IMR-90 (cell line): Measurements from ENCODE around the gene GRIK1. TPM values are rescaled to one million over a fixed set of nuclear protein-coding genes. Genes with fewer than 3 reads are reported as not detected.

Source experiments
- ATAC-seq: fragments of 200-7000 bp; cut with Tn5 transposase; 2 replicates; pipeline ENCODE4 v1.9.1; 2020; ENCODE audit warnings: low read depth, mild to moderate bottlenecking, moderate library complexity
- BruUV-seq: library from RNA; stranded (reverse); fragments of 400-500 nt; replicated peaks from 2 replicates; lab custom pipeline; 2021; lab: Mats Ljungman, UMichigan
- CTCF ChIA-PET: fragments of 300-600 bp; formaldehyde crosslinking; extraction: SDS; loops from one replicate; lab custom pipeline; 2021; ENCODE audit warnings: antibody characterized with exemption; lab: Yijun Ruan, JAX
- POLR2A ChIA-PET: fragments of 300-600 bp; sonication (Branson Sonifier 250); formaldehyde crosslinking; loops from one replicate; lab custom pipeline; 2022; ENCODE audit warnings: antibody characterized with exemption; ENCODE audit not compliant: unreplicated experiment; lab: Charles Lee
- DNase-seq: peaks from one replicate; pipeline ENCODE4 v3.0.0; 2013
- H2AFZ ChIP-seq: replicated peaks from 2 replicates; pipeline ENCODE3; 2013; ENCODE audit warnings: low read length, mild to moderate bottlenecking; ENCODE audit not compliant: poor library complexity
- H2AK5ac ChIP-seq: 2 replicates; pipeline ENCODE4 v1.6.1; 2013; ENCODE audit warnings: low read depth, low read length, inconsistent platforms
- H2AK9ac ChIP-seq: replicated peaks from 2 replicates; pipeline ENCODE3; 2013; ENCODE audit warnings: mild to moderate bottlenecking, low read depth, low read length, moderate library complexity; ENCODE audit not compliant: poor library complexity
- H2BK120ac ChIP-seq: 2 replicates; pipeline ENCODE4 v1.6.1; 2013; ENCODE audit warnings: low read depth, low read length, inconsistent platforms
- H2BK15ac ChIP-seq: 3 replicates; pipeline ENCODE4 v1.6.1; 2013; ENCODE audit warnings: low read depth, low read length, inconsistent platforms
- H2BK20ac ChIP-seq: 2 replicates; pipeline ENCODE4 v1.6.1; 2013; ENCODE audit warnings: low read depth, mild to moderate bottlenecking, inconsistent platforms, low read length, moderate library complexity
- H2BK5ac ChIP-seq: 2 replicates; pipeline ENCODE4 v1.6.1; 2013; ENCODE audit warnings: mild to moderate bottlenecking, low read depth, low read length, inconsistent platforms; ENCODE audit not compliant: poor library complexity, severe bottlenecking
- H3K14ac ChIP-seq: replicated peaks from 2 replicates; pipeline ENCODE4 v1.6.1; 2013; ENCODE audit warnings: low read depth, low read length, inconsistent platforms
- H3K18ac ChIP-seq: 2 replicates; pipeline ENCODE4 v1.6.1; 2013; ENCODE audit warnings: low read depth, low read length, control low read depth
- H3K23ac ChIP-seq: 2 replicates; pipeline ENCODE4 v1.6.1; 2013; ENCODE audit warnings: low read depth, low read length, inconsistent platforms
- H3K27ac ChIP-seq: 2 replicates; pipeline ENCODE4 v1.5.1; 2013; ENCODE audit warnings: mild to moderate bottlenecking, control low read depth, low read length; ENCODE audit not compliant: insufficient read depth
- H3K27me3 ChIP-seq: 2 replicates; pipeline ENCODE4 v1.6.1; 2013; ENCODE audit warnings: low read length; ENCODE audit not compliant: control insufficient read depth, insufficient read depth
- H3K36me3 ChIP-seq: 2 replicates; pipeline ENCODE4 v1.6.1; 2013; ENCODE audit warnings: low read length, mixed read lengths; ENCODE audit not compliant: control insufficient read depth, insufficient read depth
- H3K4ac ChIP-seq: 2 replicates; pipeline ENCODE4 v1.6.1; 2013; ENCODE audit warnings: low read depth, low read length, inconsistent platforms
- H3K4me1 ChIP-seq: 2 replicates; pipeline ENCODE4 v1.6.1; 2013; ENCODE audit warnings: low read length, mixed read lengths; ENCODE audit not compliant: control insufficient read depth, insufficient read depth
- H3K4me2 ChIP-seq: 2 replicates; pipeline ENCODE4 v1.6.1; 2013; ENCODE audit warnings: low read depth, mild to moderate bottlenecking, control low read depth, low read length, moderate library complexity
- H3K4me3 ChIP-seq: 2 replicates; pipeline ENCODE4 v1.5.1; 2013; ENCODE audit warnings: low read depth, mild to moderate bottlenecking, control low read depth, low read length, moderate library complexity; ENCODE audit not compliant: insufficient read depth
- H3K56ac ChIP-seq: 2 replicates; pipeline ENCODE4 v1.6.1; 2013; ENCODE audit warnings: low read length, inconsistent platforms; ENCODE audit not compliant: insufficient read depth; ENCODE audit errors: extremely low read depth
- H3K79me1 ChIP-seq, 2 experiments: 2 replicates each; pipeline ENCODE4 v1.6.1; 2013; ENCODE audit warnings: low read length in 2 of 2, inconsistent platforms in 1 of 2, low read depth in 1 of 2
- H3K9ac ChIP-seq: 2 replicates; pipeline ENCODE4 v1.6.1; 2013; ENCODE audit warnings: low read depth, low read length, control low read depth
- H3K9me1 ChIP-seq: 2 replicates; pipeline ENCODE4 v1.6.1; 2013; ENCODE audit warnings: low read length, inconsistent platforms; ENCODE audit not compliant: insufficient read depth
- H3K9me3 ChIP-seq: 2 replicates; pipeline ENCODE4 v1.6.1; 2013; ENCODE audit warnings: low read length; ENCODE audit not compliant: control insufficient read depth, insufficient read depth
- H4K20me1 ChIP-seq: 2 replicates; pipeline ENCODE4 v1.6.1; 2013; ENCODE audit warnings: low read length, inconsistent platforms; ENCODE audit not compliant: insufficient read depth
- H4K5ac ChIP-seq: 2 replicates; pipeline ENCODE4 v1.6.1; 2013; ENCODE audit warnings: mild to moderate bottlenecking, low read depth, low read length, control low read depth
- H4K8ac ChIP-seq, 2 experiments: 2 replicates each; pipeline ENCODE4 v1.6.1; 2013; ENCODE audit warnings: low read depth in 2 of 2, low read length in 2 of 2, control low read depth in 1 of 2, inconsistent platforms in 1 of 2
- H4K91ac ChIP-seq: 2 replicates; pipeline ENCODE4 v1.6.1; 2013; ENCODE audit warnings: low read depth, low read length, inconsistent platforms; ENCODE audit not compliant: insufficient read depth
- BHLHE40 ChIP-seq: fragments of 150-350 bp; IDR thresholded peaks from 2 replicates; pipeline ENCODE4 v1.6.1; 2016; ENCODE audit warnings: mild to moderate bottlenecking, low read depth, low read length
- CEBPB ChIP-seq: IDR thresholded peaks from 2 replicates; pipeline ENCODE4 v1.6.1; 2012; ENCODE audit warnings: low read depth, low read length, improper control_type of control experiment
- CHD1 ChIP-seq: IDR thresholded peaks from 2 replicates; pipeline ENCODE4 v1.6.1; 2012; ENCODE audit warnings: low read depth, low read length, improper control_type of control experiment
- CTCF ChIP-seq: conservative IDR thresholded peaks from 2 replicates; pipeline ENCODE4 v1.5.1; 2012; ENCODE audit warnings: mild to moderate bottlenecking, low read depth, low read length, improper control_type of control experiment
- FOS ChIP-seq: fragments of 150-350 bp; IDR thresholded peaks from 2 replicates; pipeline ENCODE4 v1.6.1; 2016; ENCODE audit warnings: low read depth, low read length
- MAFK ChIP-seq: IDR thresholded peaks from 2 replicates; pipeline ENCODE4 v1.6.1; 2012; ENCODE audit warnings: low read depth, low read length, improper control_type of control experiment
- MAZ ChIP-seq: IDR thresholded peaks from 2 replicates; pipeline ENCODE4 v1.6.1; 2012; ENCODE audit warnings: low read depth, mild to moderate bottlenecking, low read length, improper control_type of control experiment, moderate library complexity, borderline replicate concordance
- MXI1 ChIP-seq: IDR thresholded peaks from 2 replicates; pipeline ENCODE4 v1.6.1; 2012; ENCODE audit warnings: low read depth, mild to moderate bottlenecking, low read length, moderate library complexity, borderline replicate concordance
- NFE2L2 ChIP-seq: fragments of 150-350 bp; IDR thresholded peaks from 2 replicates; pipeline ENCODE4 v1.6.1; 2016; ENCODE audit warnings: low read depth, mild to moderate bottlenecking, low read length
- POLR2A ChIP-seq: IDR thresholded peaks from 2 replicates; pipeline ENCODE4 v1.6.1; 2012; ENCODE audit warnings: mild to moderate bottlenecking, low read depth, low read length
- RAD21 ChIP-seq: IDR thresholded peaks from 2 replicates; pipeline ENCODE4 v1.6.1; 2012; ENCODE audit warnings: low read length, improper control_type of control experiment
- RCOR1 ChIP-seq: IDR thresholded peaks from 2 replicates; pipeline ENCODE4 v1.6.1; 2012; ENCODE audit warnings: mild to moderate bottlenecking, low read length, improper control_type of control experiment; ENCODE audit not compliant: insufficient replicate concordance
- RFX5 ChIP-seq: IDR thresholded peaks from 2 replicates; pipeline ENCODE4 v1.8.0; 2012; ENCODE audit warnings: low read depth, mild to moderate bottlenecking, low read length, moderate library complexity
- SMC3 ChIP-seq: fragments of 150-350 bp; IDR thresholded peaks from 2 replicates; pipeline ENCODE4 v1.6.1; 2016; ENCODE audit warnings: low read depth, mild to moderate bottlenecking, antibody characterized with exemption, low read length, moderate library complexity
- USF2 ChIP-seq: fragments of 150-350 bp; IDR thresholded peaks from 2 replicates; pipeline ENCODE4 v1.6.1; 2017; ENCODE audit warnings: mild to moderate bottlenecking, antibody characterized with exemption, low read length, low read depth
- WGBS, 2 experiments: methylation state at CpG; one replicate each; pipeline versions ENCODE4 v1.1.5 to v1.1.7; 2013; ENCODE audit warnings: missing lambda C conversion rate in 2 of 2; ENCODE audit not compliant: insufficient read length in 1 of 2; ENCODE audit errors: extremely low coverage in 2 of 2; 5-methylcytosine and 5-hydroxymethylcytosine counted together
- dilution Hi-C: fragments of 300-500 bp; cut with HindIII; formaldehyde crosslinking; loops from one replicate; pipeline ENCODE4 v1.14.3; 2018; ENCODE audit warnings: low sequenced_read_pairs; ENCODE audit not compliant: unreplicated experiment
- in situ Hi-C: fragments of 300-500 bp; cut with MboI; formaldehyde crosslinking; loops from 3 replicates; pipeline ENCODE4 v1.14.3; 2019; ENCODE audit warnings: low sequenced_read_pairs, inconsistent platforms, mixed read lengths
- intact Hi-C: fragments of 100-400 bp; cut with micrococcal nuclease; formaldehyde crosslinking; loops from 2 replicates; pipeline ENCODE4 v1.10.0; 2022
- polyA plus RNA-seq, 3 experiments: library from polyadenylated mRNA; depleted of rRNA; stranded (reverse); fragments of >200 nt; gene quantifications; 2 replicates each; pipeline ENCODE4 v1.2.3, GENCODE V29; 2012; ENCODE audit warnings: low replicate concordance in 1 of 3
- total RNA-seq: library from RNA; depleted of rRNA; stranded (reverse); fragments of >200 nt; gene quantifications from 2 replicates; pipeline ENCODE4 v1.2.3, GENCODE V29; 2012

The GRIK1 gene
- total and polyA plus RNA-seq, 2 of the 4 experiments (the other 2 are of a cell fraction): not detected

GRCh38 chr21:29571949-29572348 is 367.8 kb downstream of the GRIK1 start:
- Histone ChIP-seq H2AFZ (no peak overlapping the region), H4K91ac (no peak overlapping the region), H3K56ac (no peak overlapping the region), H2AK5ac (no peak overlapping the region), H3K27me3 (no peaks in the 10 kb centered on the region), H4K8ac (no peak overlapping the region), H3K79me1 (no peaks in the 10 kb centered on the region), H3K4me2 (no peak overlapping the region), H3K4me1 (no peaks in the 10 kb centered on the region), H3K18ac (no peak overlapping the region), H4K5ac (no peak overlapping the region), H3K9me3 (no peaks in the 10 kb centered on the region), H3K4ac (no peak overlapping the region), H3K36me3 (no peaks in the 10 kb centered on the region; the same call in 1 of the 2 replicates), H2AK9ac (no peak overlapping the region), H3K4me3 (no peak overlapping the region), H2BK15ac (no peak overlapping the region), H2BK5ac (no peak overlapping the region), H3K14ac (no peak overlapping the region), H4K20me1 (no peaks in the 10 kb centered on the region), H3K9me1 (0 out of 2 replicates have a peak, but pooled peaks cover under 1% of the 10 kb centered on the region), H2BK120ac (no peak overlapping the region), H3K27ac (no peak overlapping the region), H3K9ac (no peak overlapping the region), H3K23ac (no peak overlapping the region), H2BK20ac (no peak overlapping the region)
- BruUV-seq: no TSS peak
- in situ Hi-C loops (no loop called here), intact Hi-C loops (no loop called here), dilution Hi-C loops (no loop called here)
- 100% methylated on average over 2 of the region's 7 CpGs; no CpG with 5 or more reads in 1 of the 2 experiments for WGBS, 2 experiments
- ATAC-seq: no peak
- ChIA-PET POLR2A (no interaction called here), CTCF (no interaction called here)
- TF ChIP-seq BHLHE40 (no peak), CEBPB (no peak), MXI1 (no peak), POLR2A (no peak), RFX5 (no peak), CHD1 (no peak), RAD21 (no peak), SMC3 (no peak), CTCF (no peak), NFE2L2 (no peak), RCOR1 (no peak), FOS (no peak), MAZ (no peak), USF2 (no peak), MAFK (no peak)
- no peak for DNase-seq
